ENCODE results near the gene DAP3.
"Not testable (repeated sequence)": the region's sequence is repeated elsewhere in the genome, so short reads cannot be mapped to it uniquely, and the experiment has no call there.

DNA sequence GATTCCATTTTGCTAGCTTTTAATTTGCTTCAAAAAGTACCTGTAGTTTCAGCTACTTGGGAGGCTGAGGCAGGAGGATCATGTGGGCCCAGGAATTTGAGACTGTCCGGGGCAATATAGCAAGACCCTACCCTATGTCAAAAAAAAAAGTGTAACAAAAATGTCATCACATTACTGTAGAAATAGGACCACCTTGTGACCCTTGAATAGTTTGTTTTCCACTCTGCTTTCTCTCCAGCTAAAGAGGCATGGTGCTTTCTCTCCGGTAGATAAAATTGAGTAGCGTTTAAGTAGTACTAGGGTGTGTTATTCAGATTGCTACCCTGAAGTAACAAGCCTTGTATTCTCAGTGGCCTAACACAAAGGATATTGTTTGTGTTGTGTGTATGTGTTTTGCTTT is 23.7 kb downstream of the DAP3 start:
- not testable (repeated sequence) for TF ChIP-seq POLR2A (conservative IDR thresholded peaks at IDR 0.05); FOXP1 (CRISPR knock-in tag; IDR thresholded peaks at IDR 0.05); CREB1 (IDR thresholded peaks at IDR 0.05); CREB1 (CRISPR knock-in tag; IDR thresholded peaks at IDR 0.05); RBBP5 (IDR thresholded peaks at IDR 0.05; ENCODE audit: borderline replicate concordance, insufficient read depth, low read length, poor library complexity, severe bottlenecking); ZNF263 (CRISPR knock-in tag; IDR thresholded peaks at IDR 0.05; ENCODE audit: borderline replicate concordance); TAF9B (IDR thresholded peaks at IDR 0.05; ENCODE audit: partially characterized antibody); KAT7 (CRISPR knock-in tag; IDR thresholded peaks at IDR 0.05; ENCODE audit: borderline replicate concordance); ZFPM2 (CRISPR knock-in tag; IDR thresholded peaks at IDR 0.05); ETV6 (IDR thresholded peaks at IDR 0.05; ENCODE audit: borderline replicate concordance in 1 of 2, low read depth in 2 of 2, low read length in 1 of 2); ETV6 (CRISPR knock-in tag; IDR thresholded peaks at IDR 0.05; ENCODE audit: borderline replicate concordance); PYGO2 (tag; IDR thresholded peaks at IDR 0.05); IRF2 (CRISPR knock-in tag; IDR thresholded peaks at IDR 0.05); POLR2G (IDR thresholded peaks at IDR 0.05; ENCODE audit: low read depth, low read length)
- TF ChIP-seq, protein P1, sequence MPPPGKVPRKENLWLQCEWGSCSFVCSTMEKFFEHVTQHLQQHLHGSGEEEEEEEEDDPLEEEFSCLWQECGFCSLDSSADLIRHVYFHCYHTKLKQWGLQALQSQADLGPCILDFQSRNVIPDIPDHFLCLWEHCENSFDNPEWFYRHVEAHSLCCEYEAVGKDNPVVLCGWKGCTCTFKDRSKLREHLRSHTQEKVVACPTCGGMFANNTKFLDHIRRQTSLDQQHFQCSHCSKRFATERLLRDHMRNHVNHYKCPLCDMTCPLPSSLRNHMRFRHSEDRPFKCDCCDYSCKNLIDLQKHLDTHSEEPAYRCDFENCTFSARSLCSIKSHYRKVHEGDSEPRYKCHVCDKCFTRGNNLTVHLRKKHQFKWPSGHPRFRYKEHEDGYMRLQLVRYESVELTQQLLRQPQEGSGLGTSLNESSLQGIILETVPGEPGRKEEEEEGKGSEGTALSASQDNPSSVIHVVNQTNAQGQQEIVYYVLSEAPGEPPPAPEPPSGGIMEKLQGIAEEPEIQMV (tag; conservative IDR thresholded peaks at IDR 0.05; ENCODE audit: low read depth): not testable (repeated sequence)
- TF ChIP-seq, protein P2, sequence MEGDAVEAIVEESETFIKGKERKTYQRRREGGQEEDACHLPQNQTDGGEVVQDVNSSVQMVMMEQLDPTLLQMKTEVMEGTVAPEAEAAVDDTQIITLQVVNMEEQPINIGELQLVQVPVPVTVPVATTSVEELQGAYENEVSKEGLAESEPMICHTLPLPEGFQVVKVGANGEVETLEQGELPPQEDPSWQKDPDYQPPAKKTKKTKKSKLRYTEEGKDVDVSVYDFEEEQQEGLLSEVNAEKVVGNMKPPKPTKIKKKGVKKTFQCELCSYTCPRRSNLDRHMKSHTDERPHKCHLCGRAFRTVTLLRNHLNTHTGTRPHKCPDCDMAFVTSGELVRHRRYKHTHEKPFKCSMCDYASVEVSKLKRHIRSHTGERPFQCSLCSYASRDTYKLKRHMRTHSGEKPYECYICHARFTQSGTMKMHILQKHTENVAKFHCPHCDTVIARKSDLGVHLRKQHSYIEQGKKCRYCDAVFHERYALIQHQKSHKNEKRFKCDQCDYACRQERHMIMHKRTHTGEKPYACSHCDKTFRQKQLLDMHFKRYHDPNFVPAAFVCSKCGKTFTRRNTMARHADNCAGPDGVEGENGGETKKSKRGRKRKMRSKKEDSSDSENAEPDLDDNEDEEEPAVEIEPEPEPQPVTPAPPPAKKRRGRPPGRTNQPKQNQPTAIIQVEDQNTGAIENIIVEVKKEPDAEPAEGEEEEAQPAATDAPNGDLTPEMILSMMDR (IDR thresholded peaks at IDR 0.05 in 2 of 3, conservative IDR thresholded peaks at IDR 0.05 in 1 of 3; ENCODE audit: insufficient read depth in 2 of 3, low read depth in 1 of 3, low read length in 3 of 3): peak in 2 of 3 experiments; percentile 31 to 52; a peak in 2 of 6 replicates
